Mucosa of descending colon (tissue), 3 donors: ENCODE results near the gene CADPS2. TPM values are rescaled to one million over a fixed set of nuclear protein-coding genes. Genes with fewer than 3 reads are reported as not detected.
A peak's percentile ranks its signal among the peaks of the same experiment; 100 is the strongest.

Experiments
- ATAC-seq: fragments of 200-7000 bp; cut with Tn5 transposase; one replicate; pipeline ENCODE4 v1.9.1; 2020; ENCODE audit warnings: mild to moderate bottlenecking, moderate library complexity
- DNase-seq, 3 donors: peaks; one replicate each; pipeline ENCODE4 v3.0.0-alpha.2; 2020
- H3K36me3 ChIP-seq: fragments of 200-600 bp; one replicate; pipeline ENCODE4 v1.8.0; 2021; ENCODE audit warnings: low read depth, mild to moderate bottlenecking
- H3K4me1 ChIP-seq: fragments of 200-600 bp; one replicate; pipeline ENCODE4 v1.8.0; 2021; ENCODE audit warnings: low read depth, mild to moderate bottlenecking
- H3K4me3 ChIP-seq: fragments of 200-600 bp; one replicate; pipeline ENCODE4 v1.8.0; 2021; ENCODE audit warnings: mild to moderate bottlenecking
- H3K9me3 ChIP-seq: fragments of 200-600 bp; one replicate; pipeline ENCODE4 v1.8.0; 2021; ENCODE audit warnings: mild to moderate bottlenecking
- CTCF ChIP-seq: fragments of 200-600 bp; IDR thresholded peaks from one replicate; pipeline ENCODE4 v1.8.0; 2022; ENCODE audit warnings: antibody characterized with exemption, mild to moderate bottlenecking
- intact Hi-C, 2 donors: fragments of 100-400 bp; cut with DNase I in 1 of 2; cut with micrococcal nuclease in 1 of 2; formaldehyde crosslinking; loops; one replicate each; pipeline versions ENCODE4 v1.11.0 to v1.11.1; 2022; cut with DNase I, micrococcal nuclease
- total RNA-seq, 3 donors: library from RNA; stranded (reverse); fragmentation: NEBNext Ultra II Directional in 2 of 3; extraction: Animal tissue kit (Norgen Biotek cat#: 25700) in 2 of 3; gene quantifications; one replicate each; pipeline versions ENCODE4 v1.2.1 to v1.2.4, GENCODE V29; 2021 to 2023
- donor health status: DM: no; HTN: no; CAD: no; lungs with moderate emphysema.
- donor health status: DM: no; HTN: no; CAD: no.
- donor health status: DM: no; HTN: yes; CAD: no.

CADPS2 gene
- total RNA-seq, 3 donors from 2014 or later: 11.3 to 12.7 (median 11.7) TPM

GRCh38 chr7:122303531-122304318 lies 582.5 kb downstream of the CADPS2 start:
- DNase-seq (peak in 2 of 3 donors; percentile 24 to 41), ATAC-seq (peak; percentile 26)
- intact Hi-C loops: no loop called here
- no peak for TF ChIP-seq CTCF
- Histone ChIP-seq H3K36me3 (no peaks in the 10 kb centered on the region), H3K9me3 (no peaks in the 10 kb centered on the region), H3K4me3 (no peak overlapping the region), H3K4me1 (peaks cover 30% of the 10 kb centered on the region)

- Histone ChIP-seq H3K9me3 (no peaks in the 10 kb centered on the region), H3K36me3 (no peaks in the 10 kb centered on the region), H3K4me1 (peaks cover 30% of the 10 kb centered on the region), H3K4me3 (no peak overlapping the region)
- DNase-seq (no peak), ATAC-seq (no peak)
- no peak for TF ChIP-seq CTCF
- intact Hi-C loops: no loop called here
Measured at GRCh38 chr7:122302761-122303530, 583.3 kb downstream of the CADPS2 start.

DNA sequence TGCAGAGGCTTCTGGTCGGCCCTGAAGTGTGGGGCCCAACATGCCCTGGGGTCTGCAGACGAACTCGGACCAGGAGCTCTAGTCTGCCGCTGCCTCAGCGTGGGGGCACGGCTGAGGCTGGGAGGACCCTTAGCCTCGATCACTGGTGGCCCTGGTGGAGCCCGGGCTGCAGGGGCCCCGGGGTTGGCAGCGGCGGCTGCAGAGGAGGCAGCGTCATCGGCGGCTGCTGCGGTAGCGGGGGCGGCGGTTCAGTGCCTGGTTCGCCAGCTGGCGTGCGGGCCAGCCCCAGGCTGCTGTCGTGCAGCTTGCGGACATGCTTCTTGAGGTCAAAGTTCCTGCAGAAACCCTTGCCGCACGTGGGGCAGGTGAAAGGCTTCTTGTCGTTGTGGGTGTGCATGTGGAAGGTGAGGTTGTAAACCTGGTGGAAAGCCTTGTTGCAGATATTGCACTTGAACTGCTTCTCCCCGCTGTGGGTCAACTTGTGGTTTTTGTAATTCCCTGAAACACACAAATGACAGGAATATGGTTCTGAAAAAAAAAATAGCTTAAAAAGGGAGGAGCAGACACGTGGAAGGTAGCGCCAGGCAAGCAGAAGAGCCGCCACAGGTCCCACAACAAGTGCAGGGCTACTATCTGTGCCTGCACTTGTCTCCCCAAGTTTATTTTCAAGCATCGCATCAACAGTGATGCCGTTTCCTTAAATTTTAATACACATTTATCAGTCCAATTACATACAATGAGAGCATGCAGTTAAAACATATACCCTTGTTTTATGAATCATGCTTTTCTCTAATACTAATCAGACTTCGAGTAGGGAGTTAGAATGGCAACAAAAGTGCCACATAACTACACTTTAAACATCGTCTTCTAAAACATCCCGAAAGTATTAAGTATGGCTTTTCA lies 584.2 kb downstream of the CADPS2 start:
- no peaks in the 10 kb centered on the region for H3K36me3 ChIP-seq
- ATAC-seq (peak; percentile 17), DNase-seq (peak in 2 of 3 donors; percentile 40 to 42)
- no peaks in the 10 kb centered on the region for H3K9me3 ChIP-seq
- TF ChIP-seq CTCF: no peak
- peaks cover 30% of the 10 kb centered on the region for H3K4me1 ChIP-seq
- intact Hi-C loops: no loop called here
- no peak overlapping the region for H3K4me3 ChIP-seq

- intact Hi-C loops: no loop called here
- H3K4me1 ChIP-seq: peaks cover 25% of the 10 kb centered on the region
- no peak for TF ChIP-seq CTCF
- no peaks in the 10 kb centered on the region for H3K9me3 ChIP-seq
- no peaks in the 10 kb centered on the region for H3K36me3 ChIP-seq
- ATAC-seq (no peak), DNase-seq (no peak)
- no peak overlapping the region for H3K4me3 ChIP-seq
Measured at GRCh38 chr7:122300956-122301833, 585.1 kb downstream of the CADPS2 start.
